ENCODE results near the gene PUS10.

PUS10 gene

DNA sequence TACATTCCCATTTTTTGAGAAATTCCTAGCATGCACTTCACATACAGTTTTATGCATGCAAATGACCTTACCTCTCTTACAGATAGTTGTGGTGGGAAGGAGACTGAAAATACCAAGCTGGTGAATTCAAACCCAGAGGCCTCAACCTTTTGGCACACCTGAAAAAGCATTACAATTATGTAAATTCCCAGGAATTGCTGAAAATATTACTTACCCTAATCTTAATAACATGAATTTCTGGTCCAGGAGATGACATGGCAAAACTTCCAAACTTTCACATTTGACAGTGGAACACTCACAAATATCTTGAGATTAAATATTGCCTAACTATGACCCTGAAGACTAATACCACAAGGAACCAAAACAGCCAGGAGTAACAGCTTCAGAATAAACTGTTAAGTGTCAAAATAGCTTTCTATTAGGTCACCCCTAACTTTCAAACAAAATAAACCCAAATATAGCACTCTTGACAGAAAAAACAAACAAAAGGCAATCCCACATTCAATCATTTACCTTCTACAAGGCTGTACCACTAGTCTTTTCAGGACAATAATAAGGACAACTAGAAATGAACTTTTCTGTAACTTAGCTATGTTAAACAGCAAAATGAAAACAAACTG is 11.5 kb downstream of the PUS10 start:
- Histone ChIP-seq H3K9ac (ENCODE audit: low read depth, low read length) (no peak overlapping the region), H3K36me3 (ENCODE audit: insufficient read depth, low read length) (peaks cover 4% of the 10 kb centered on the region; the same call in 1 of the 2 replicates), H3K4me1 (ENCODE audit: insufficient read depth, low read length) (no peaks in the 10 kb centered on the region), H2AFZ (ENCODE audit: low read depth, low read length) (no peak overlapping the region), H3K4me3 (ENCODE audit: low read depth in 1 of 2, low read length in 2 of 2) (no peak overlapping the region), H3K9me3 (ENCODE audit: insufficient read depth, low read length, severe bottlenecking) (no peaks in the 10 kb centered on the region), H4K20me1 (ENCODE audit: insufficient read depth, low read length) (no peaks in the 10 kb centered on the region), H3K79me2 (ENCODE audit: insufficient read depth, low read length) (no peaks in the 10 kb centered on the region), H3K27ac (ENCODE audit: low read length) (no peak overlapping the region), H3K4me2 (ENCODE audit: insufficient read depth, low read length) (no peak overlapping the region), H3K27me3 (ENCODE audit: insufficient read depth, low read length, poor library complexity) (no peaks in the 10 kb centered on the region)
- DNase-seq (no peak), ATAC-seq (ENCODE audit: insufficient read depth, low read depth) (no peak)
- no peak for TF ChIP-seq EZH2 (IDR thresholded peaks at IDR 0.05; ENCODE audit: borderline replicate concordance, low read depth, low read length, severe bottlenecking)
- TF ChIP-seq, protein P1, sequence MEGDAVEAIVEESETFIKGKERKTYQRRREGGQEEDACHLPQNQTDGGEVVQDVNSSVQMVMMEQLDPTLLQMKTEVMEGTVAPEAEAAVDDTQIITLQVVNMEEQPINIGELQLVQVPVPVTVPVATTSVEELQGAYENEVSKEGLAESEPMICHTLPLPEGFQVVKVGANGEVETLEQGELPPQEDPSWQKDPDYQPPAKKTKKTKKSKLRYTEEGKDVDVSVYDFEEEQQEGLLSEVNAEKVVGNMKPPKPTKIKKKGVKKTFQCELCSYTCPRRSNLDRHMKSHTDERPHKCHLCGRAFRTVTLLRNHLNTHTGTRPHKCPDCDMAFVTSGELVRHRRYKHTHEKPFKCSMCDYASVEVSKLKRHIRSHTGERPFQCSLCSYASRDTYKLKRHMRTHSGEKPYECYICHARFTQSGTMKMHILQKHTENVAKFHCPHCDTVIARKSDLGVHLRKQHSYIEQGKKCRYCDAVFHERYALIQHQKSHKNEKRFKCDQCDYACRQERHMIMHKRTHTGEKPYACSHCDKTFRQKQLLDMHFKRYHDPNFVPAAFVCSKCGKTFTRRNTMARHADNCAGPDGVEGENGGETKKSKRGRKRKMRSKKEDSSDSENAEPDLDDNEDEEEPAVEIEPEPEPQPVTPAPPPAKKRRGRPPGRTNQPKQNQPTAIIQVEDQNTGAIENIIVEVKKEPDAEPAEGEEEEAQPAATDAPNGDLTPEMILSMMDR (IDR thresholded peaks at IDR 0.05; ENCODE audit: borderline replicate concordance, extremely low read depth, low read length, poor library complexity, severe bottlenecking): no peak

DNA sequence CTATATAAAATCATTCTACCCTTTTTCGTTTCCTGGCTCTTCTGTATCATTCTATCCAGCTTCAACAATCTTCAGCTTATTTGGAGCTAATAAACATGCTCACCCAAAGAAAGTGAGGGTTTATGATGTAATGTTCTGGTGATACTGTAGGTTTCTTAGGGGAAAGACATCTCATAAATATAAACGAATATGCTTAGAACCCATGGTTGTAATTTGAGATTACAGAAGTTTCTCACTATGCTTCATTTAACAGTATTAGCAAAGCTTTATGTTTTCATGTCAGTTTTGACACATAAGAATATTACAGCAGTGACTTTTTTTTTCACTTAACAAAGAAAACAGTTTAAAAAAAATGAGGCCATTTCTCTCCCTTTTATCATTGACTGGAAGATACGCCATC is 12.3 kb downstream of the PUS10 start:
- H3K36me3 ChIP-seq (ENCODE audit: insufficient read depth, low read length): no peaks in the 10 kb centered on the region; the same call in 1 of the 2 replicates
- no peak overlapping the region for H2AFZ ChIP-seq (ENCODE audit: low read depth, low read length)
- H3K9ac ChIP-seq (ENCODE audit: low read depth, low read length): no peak overlapping the region
- H3K27ac ChIP-seq (ENCODE audit: low read length): no peak overlapping the region
- ATAC-seq (ENCODE audit: insufficient read depth, low read depth): no peak
- no peaks in the 10 kb centered on the region for H3K9me3 ChIP-seq (ENCODE audit: insufficient read depth, low read length, severe bottlenecking)
- H3K4me1 ChIP-seq (ENCODE audit: insufficient read depth, low read length): no peaks in the 10 kb centered on the region
- no peak overlapping the region for H3K4me2 ChIP-seq (ENCODE audit: insufficient read depth, low read length)
- H3K27me3 ChIP-seq (ENCODE audit: insufficient read depth, low read length, poor library complexity): no peaks in the 10 kb centered on the region
- no peaks in the 10 kb centered on the region for H3K79me2 ChIP-seq (ENCODE audit: insufficient read depth, low read length)
- H3K4me3 ChIP-seq (ENCODE audit: low read depth in 1 of 2, low read length in 2 of 2): no peak overlapping the region
- no peak for DNase-seq
- H4K20me1 ChIP-seq (ENCODE audit: insufficient read depth, low read length): no peaks in the 10 kb centered on the region
- TF ChIP-seq EZH2 (IDR thresholded peaks at IDR 0.05; ENCODE audit: borderline replicate concordance, low read depth, low read length, severe bottlenecking): no peak
- TF ChIP-seq, protein P1 (IDR thresholded peaks at IDR 0.05; ENCODE audit: borderline replicate concordance, extremely low read depth, low read length, poor library complexity, severe bottlenecking): no peak

DNA sequence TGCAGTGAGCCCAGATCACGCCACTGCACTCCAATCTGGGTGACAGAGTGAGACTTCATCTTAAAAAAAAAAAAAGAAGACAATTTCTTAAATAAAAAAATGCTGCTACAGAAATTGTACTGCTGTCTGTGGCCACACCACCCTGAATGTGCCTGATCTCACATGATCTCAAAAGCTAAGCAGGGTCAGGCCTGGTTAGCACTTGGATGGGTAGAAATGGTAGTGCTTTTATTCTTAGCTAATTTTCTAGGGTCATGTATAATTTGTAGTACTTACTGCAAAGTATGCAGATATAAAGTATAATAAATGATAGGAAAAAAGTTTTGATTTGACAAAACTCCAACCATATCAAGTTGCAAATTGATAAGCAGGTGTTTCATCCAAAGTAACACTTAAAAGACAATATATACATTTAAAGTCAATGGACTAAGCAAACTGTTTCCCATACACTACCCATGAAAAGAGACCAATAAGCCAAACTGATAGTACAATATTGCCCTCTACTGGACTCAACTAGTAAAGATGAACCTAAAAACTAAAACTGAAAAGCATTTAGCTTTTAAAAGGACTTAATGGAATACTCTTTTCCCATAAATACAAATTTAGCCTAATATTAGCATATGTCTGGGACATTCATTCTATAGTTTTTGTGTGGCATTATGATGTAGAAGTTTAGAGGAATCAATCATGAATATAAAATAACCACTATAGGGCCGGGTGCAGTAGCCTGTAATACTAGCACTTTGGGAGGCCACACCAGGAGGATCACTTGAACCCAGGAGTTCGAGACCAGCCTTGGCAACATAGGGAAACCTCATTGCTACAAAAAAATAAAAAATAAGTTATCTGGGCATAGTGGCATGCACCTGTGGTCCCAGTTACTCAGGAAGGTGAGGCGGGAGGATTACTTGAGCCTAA is 19.2 kb downstream of the PUS10 start:
- no peaks in the 10 kb centered on the region for H3K36me3 ChIP-seq (ENCODE audit: insufficient read depth, low read length)
- H3K79me2 ChIP-seq (ENCODE audit: insufficient read depth, low read length): no peaks in the 10 kb centered on the region
- TF ChIP-seq, protein P1 (IDR thresholded peaks at IDR 0.05; ENCODE audit: borderline replicate concordance, extremely low read depth, low read length, poor library complexity, severe bottlenecking): peak; percentile 76
- TF ChIP-seq EZH2 (IDR thresholded peaks at IDR 0.05; ENCODE audit: borderline replicate concordance, low read depth, low read length, severe bottlenecking): no peak
- H3K4me3 ChIP-seq (ENCODE audit: low read depth in 1 of 2, low read length in 2 of 2): no peak overlapping the region
- no peak overlapping the region for H3K9ac ChIP-seq (ENCODE audit: low read depth, low read length)
- H3K9me3 ChIP-seq (ENCODE audit: insufficient read depth, low read length, severe bottlenecking): no peaks in the 10 kb centered on the region
- ATAC-seq (ENCODE audit: insufficient read depth, low read depth) (peak; percentile 81), DNase-seq (no peak)
- no peak overlapping the region for H3K27ac ChIP-seq (ENCODE audit: low read length)
- no peaks in the 10 kb centered on the region for H3K27me3 ChIP-seq (ENCODE audit: insufficient read depth, low read length, poor library complexity)
- no peaks in the 10 kb centered on the region for H4K20me1 ChIP-seq (ENCODE audit: insufficient read depth, low read length)
- no peaks in the 10 kb centered on the region for H3K4me1 ChIP-seq (ENCODE audit: insufficient read depth, low read length)
- H2AFZ ChIP-seq (ENCODE audit: low read depth, low read length): no peak overlapping the region
- H3K4me2 ChIP-seq (ENCODE audit: insufficient read depth, low read length): no peak overlapping the region

Measured in DND-41 (cell line).